ENCODE data around the gene U2AF1L4. TPM values are rescaled to one million over a fixed set of nuclear protein-coding genes. Genes with fewer than 3 reads are reported as not detected.

U2AF1L4 gene
- polyA plus RNA-seq, 3 donors, result 6.2 to 140 (median 8.7) TPM

GRCh38 chr19:35732540-35733179 lies 12.6 kb downstream of the U2AF1L4 start:
- Mint-ChIP-seq H3K9me3 (no peaks in the 10 kb centered on the region), H3K4me1 (no peaks in the 10 kb centered on the region), H3K27ac (peak overlapping the region in 1 of 7 donors; percentile 14), H3K27me3 (ENCODE audit: low read depth in 3 of 3) (peaks cover 0 to 3% (median 0%) of the 10 kb centered on the region in 3 donors), H3K36me3 (peaks cover 78 to 97% of the 10 kb centered on the region in 2 donors), H3K4me3 (no peak overlapping the region)
- no peak overlapping the region for H2AFZ ChIP-seq (ENCODE audit: insufficient read depth, low read depth, low read length, poor library complexity, severe bottlenecking)
- no peak overlapping the region for H3K9ac ChIP-seq (ENCODE audit: insufficient read depth, low read length, poor library complexity, severe bottlenecking)
- H3K4me3 ChIP-seq (replicated peaks in 1 of 3; ENCODE audit: low read depth in 2 of 3, low read length in 3 of 3), result no peak overlapping the region
- 97% methylated on average over 21 of the region's 25 CpGs for WGBS (ENCODE audit: insufficient coverage)
- no peaks in the 10 kb centered on the region for H3K4me1 ChIP-seq (ENCODE audit: control insufficient read depth in 1 of 2, insufficient read depth in 2 of 2, low read length in 2 of 2)
- peaks cover 74% of the 10 kb centered on the region for H4K20me1 ChIP-seq (ENCODE audit: insufficient read depth, low read length)
- no peaks in the 10 kb centered on the region for H3K27me3 ChIP-seq (ENCODE audit: control insufficient read depth in 2 of 2, insufficient read depth in 2 of 2, low read length in 2 of 2)
- no peak for TF ChIP-seq CTCF (IDR thresholded peaks at IDR 0.05)
- intact Hi-C loops (cut with micrococcal nuclease), result no loop called here
- peaks cover 86 to 100% of the 10 kb centered on the region in 2 donors for H3K36me3 ChIP-seq (replicated peaks in 1 of 2; ENCODE audit: control insufficient read depth in 1 of 2, insufficient read depth in 2 of 2, low read length in 2 of 2)
- no peak for DNase-seq
- no peak overlapping the region for H3K4me2 ChIP-seq (replicated peaks; ENCODE audit: extremely low read depth, low read length, poor library complexity, severe bottlenecking)
- no peaks in the 10 kb centered on the region for H3K9me3 ChIP-seq (replicated peaks in 1 of 2; ENCODE audit: control insufficient read depth in 1 of 2, insufficient read depth in 1 of 2, low read length in 2 of 2)
- no peak overlapping the region for H3K27ac ChIP-seq (ENCODE audit: low read depth in 1 of 2, low read length in 2 of 2)
- H3K79me2 ChIP-seq (ENCODE audit: insufficient read depth, low read length), result no peaks in the 10 kb centered on the region

- WGBS (ENCODE audit: insufficient coverage), result 97% methylated on average over 14 of the region's 21 CpGs
- H3K4me1 ChIP-seq (ENCODE audit: control insufficient read depth in 1 of 2, insufficient read depth in 2 of 2, low read length in 2 of 2), result no peaks in the 10 kb centered on the region
- TF ChIP-seq CTCF (IDR thresholded peaks at IDR 0.05), result no peak
- Mint-ChIP-seq H3K4me1 (no peaks in the 10 kb centered on the region), H3K9me3 (no peaks in the 10 kb centered on the region), H3K36me3 (peaks cover 80 to 97% of the 10 kb centered on the region in 2 donors), H3K4me3 (no peak overlapping the region), H3K27me3 (ENCODE audit: low read depth in 3 of 3) (peaks cover 0 to 3% (median 0%) of the 10 kb centered on the region in 3 donors), H3K27ac (no peak overlapping the region)
- H4K20me1 ChIP-seq (ENCODE audit: insufficient read depth, low read length), result peaks cover 71% of the 10 kb centered on the region
- peaks cover 87 to 100% of the 10 kb centered on the region in 2 donors for H3K36me3 ChIP-seq (replicated peaks in 1 of 2; ENCODE audit: control insufficient read depth in 1 of 2, insufficient read depth in 2 of 2, low read length in 2 of 2)
- no peak overlapping the region for H2AFZ ChIP-seq (ENCODE audit: insufficient read depth, low read depth, low read length, poor library complexity, severe bottlenecking)
- H3K27me3 ChIP-seq (ENCODE audit: control insufficient read depth in 2 of 2, insufficient read depth in 2 of 2, low read length in 2 of 2), result no peaks in the 10 kb centered on the region
- no peak overlapping the region for H3K4me2 ChIP-seq (replicated peaks; ENCODE audit: extremely low read depth, low read length, poor library complexity, severe bottlenecking)
- no peak overlapping the region for H3K27ac ChIP-seq (ENCODE audit: low read depth in 1 of 2, low read length in 2 of 2)
- DNase-seq, result no peak
- no peaks in the 10 kb centered on the region for H3K79me2 ChIP-seq (ENCODE audit: insufficient read depth, low read length)
- intact Hi-C loops (cut with micrococcal nuclease), result no loop called here
- H3K9ac ChIP-seq (ENCODE audit: insufficient read depth, low read length, poor library complexity, severe bottlenecking), result no peak overlapping the region
- H3K4me3 ChIP-seq (replicated peaks in 1 of 3; ENCODE audit: low read depth in 2 of 3, low read length in 3 of 3), result no peak overlapping the region
- H3K9me3 ChIP-seq (replicated peaks in 1 of 2; ENCODE audit: control insufficient read depth in 1 of 2, insufficient read depth in 1 of 2, low read length in 2 of 2), result no peaks in the 10 kb centered on the region
These were observed 13.3 kb downstream of the U2AF1L4 start for GRCh38 chr19:35731779-35732405.

Measured in CD14-positive monocyte (primary cell).